GM12874 (cell line): Measurements from ENCODE around the gene LZIC.

Source experiments
- TF ChIP-seq, protein P1 (sequence below): IDR thresholded peaks from 2 replicates; pipeline ENCODE4 v1.5.1; 2011; ENCODE audit warnings: low read depth, mild to moderate bottlenecking, control low read depth, low read length, moderate library complexity; ENCODE audit not compliant: insufficient read depth

LZIC gene

DNA sequence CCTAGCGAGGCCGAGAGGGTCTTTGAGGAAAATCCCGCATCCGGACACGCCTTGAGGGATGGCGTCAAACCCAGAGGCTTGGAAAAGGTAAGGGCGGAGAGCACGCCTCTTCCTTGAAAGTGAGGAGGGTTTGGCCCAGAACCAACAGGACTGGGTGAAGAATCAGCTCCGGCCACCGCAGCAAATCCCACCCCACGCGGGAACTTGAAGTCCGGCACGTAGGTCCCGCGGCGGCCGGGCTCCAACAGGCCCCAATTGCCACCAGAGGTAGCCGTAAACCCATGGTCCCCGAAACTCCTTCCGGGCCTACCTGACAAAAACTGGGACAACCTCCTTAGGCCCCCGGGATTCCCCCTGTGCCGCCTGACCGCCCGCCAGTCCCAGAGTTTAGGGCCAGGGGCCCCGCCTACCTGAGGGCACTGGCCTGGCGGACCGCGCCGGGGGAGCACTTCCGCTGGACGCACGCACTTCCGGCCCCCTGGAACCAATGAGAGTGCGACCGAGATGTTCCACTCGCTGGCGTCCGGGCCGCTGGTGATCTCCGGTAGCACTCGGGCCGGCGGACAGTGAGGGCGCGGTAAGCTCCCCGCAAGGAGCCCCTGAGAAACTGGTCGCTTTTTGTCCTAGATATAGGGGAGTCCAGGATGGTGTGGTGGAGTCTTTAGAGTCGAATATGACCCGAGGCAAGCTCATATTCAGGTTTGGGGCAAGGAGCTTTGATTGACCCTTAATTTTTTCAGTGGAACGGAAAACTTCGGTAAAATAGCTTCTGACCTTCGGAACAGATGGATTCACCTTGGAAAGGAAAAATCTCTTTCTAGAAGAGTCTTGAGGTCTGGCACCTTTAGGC is at the start of gene LZIC, which contains the start of gene NMNAT1:
TSS of gene LZIC (minus strand) at position 453 of the 850 bp plus-strand sequence. CDS start 6,772 bp downstream, outside the sequence.
TSS of gene NMNAT1 (plus strand) at position 537 of the 850 bp plus-strand sequence. CDS start 28,599 bp downstream, outside the sequence.
- TF ChIP-seq, protein P1, sequence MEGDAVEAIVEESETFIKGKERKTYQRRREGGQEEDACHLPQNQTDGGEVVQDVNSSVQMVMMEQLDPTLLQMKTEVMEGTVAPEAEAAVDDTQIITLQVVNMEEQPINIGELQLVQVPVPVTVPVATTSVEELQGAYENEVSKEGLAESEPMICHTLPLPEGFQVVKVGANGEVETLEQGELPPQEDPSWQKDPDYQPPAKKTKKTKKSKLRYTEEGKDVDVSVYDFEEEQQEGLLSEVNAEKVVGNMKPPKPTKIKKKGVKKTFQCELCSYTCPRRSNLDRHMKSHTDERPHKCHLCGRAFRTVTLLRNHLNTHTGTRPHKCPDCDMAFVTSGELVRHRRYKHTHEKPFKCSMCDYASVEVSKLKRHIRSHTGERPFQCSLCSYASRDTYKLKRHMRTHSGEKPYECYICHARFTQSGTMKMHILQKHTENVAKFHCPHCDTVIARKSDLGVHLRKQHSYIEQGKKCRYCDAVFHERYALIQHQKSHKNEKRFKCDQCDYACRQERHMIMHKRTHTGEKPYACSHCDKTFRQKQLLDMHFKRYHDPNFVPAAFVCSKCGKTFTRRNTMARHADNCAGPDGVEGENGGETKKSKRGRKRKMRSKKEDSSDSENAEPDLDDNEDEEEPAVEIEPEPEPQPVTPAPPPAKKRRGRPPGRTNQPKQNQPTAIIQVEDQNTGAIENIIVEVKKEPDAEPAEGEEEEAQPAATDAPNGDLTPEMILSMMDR, result no peak

DNA sequence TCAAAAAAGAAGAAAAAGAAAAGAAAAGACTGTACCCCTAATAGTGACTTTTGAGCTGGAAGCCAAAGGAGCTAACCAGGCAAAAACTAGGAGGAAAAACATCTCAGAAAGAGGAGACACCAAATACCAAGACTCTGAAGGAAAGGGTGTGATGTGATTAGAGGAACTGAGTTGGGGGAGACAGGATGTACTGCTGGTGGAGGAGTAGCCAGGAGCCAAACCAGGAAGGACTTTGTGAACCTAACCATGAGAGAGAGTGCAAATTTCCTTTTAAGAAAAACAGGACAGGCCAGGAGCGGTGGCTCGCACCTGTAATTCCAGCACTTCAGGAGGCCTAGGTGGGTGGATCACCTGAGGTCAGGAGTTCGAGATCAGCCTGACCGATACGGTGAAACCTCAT is 49.7 kb upstream of the LZIC start:
- TF ChIP-seq, protein P1, result no peak

DNA sequence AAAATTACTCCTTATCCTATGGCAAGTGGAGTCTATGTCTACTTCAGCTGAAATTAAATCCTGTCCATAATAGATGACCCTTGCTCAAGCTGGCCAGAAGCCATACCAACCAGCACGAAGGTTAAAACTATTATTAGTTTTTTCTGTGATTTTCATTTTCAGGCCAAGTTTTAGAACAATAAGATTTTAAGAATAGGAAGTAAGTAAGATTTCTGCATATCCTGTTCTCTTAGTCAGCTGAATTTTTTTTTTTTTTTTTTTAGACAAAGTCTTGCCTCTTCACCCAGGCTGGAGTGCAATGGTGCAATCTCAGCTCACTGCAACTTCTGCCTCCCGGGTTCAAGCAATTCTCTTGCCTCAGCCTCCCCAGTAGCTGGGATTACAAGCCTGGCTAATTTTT is 47.8 kb upstream of the LZIC start:
- TF ChIP-seq, protein P1, result no peak

DNA sequence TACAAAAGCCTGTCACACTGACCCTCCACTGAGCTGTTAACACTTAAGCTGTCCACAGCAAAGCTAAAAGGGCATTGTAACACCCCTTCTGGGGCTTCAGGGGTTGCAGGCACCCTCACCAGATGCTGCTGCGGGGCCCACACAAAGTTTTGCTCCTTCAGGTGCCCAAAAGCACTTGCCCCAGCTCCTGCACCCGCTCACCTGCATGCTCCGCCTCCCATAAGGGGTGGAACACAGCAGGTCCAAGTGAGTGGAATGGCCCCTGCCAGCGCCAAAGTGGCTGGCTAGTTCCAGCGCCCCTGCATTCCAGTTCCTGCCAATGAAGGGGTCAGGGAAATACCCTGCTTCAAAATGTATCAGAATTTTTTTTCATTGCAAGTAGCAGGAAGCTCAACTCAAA is 46.6 kb upstream of the LZIC start:
- TF ChIP-seq, protein P1, result no peak

DNA sequence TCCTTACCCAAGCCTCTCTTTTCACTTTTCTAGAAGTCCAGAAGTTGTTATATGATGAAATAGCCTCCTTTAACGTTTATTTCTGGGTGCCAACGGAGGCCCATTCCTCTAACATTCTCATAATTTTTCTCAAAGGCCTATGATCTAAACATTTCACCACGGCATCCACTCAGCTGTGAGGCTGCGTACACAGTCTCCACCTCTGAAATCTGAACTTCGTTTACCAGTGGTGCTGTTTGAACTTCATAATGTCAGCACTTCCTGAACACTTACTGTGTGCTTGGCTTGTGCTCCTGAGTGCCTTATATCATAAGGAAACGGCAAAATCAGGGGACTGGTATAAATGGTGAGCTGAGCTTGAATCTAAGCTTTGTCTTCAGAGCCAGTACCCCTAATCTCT is 41.8 kb upstream of the LZIC start:
- TF ChIP-seq, protein P1, result no peak

DNA sequence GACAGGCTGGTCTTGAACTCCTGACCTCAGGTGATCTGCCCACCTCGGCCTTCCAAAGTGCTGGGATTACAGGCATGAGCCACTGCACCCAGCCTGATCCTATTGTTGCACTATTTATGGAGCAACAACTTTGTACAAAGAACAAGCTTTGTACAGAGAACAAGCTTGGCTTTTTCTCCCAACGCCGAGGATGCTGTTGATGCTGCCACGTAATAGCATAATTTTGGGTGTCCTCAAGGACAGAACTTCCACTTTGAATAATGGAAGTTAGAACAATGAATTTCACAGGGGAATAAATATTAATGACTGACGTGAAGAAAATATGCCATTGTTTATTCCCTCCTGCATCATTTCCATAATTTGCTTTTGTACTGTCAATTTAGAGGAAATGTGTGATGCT is 41.1 kb upstream of the LZIC start:
- TF ChIP-seq, protein P1, result no peak

- TF ChIP-seq, protein P1, result no peak
Measured at GRCh38 chr1:9960706-9961562, 17.7 kb upstream of the LZIC start.
